ENCODE results near the gene CELF3.

DNA sequence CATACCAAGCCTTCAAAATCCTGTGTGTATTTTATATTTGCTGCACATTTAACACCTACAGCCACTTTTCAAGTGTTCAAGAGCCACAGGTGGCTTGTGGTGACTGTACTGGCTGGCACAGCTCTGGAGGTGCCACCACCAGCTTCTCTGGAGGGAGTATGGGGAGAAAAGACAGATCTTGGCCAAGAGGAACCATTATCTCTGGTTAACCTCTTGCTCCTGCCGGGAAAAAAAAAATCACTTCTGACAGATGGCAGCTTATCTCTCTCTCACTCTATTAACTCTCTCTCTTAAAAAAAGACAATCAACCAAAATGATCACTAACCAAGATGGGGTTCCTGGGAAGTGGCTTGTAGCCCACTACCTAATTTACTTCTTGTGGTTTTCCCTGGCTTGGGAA is 3.5 kb upstream of the CELF3 start:
- TF ChIP-seq, protein P1, sequence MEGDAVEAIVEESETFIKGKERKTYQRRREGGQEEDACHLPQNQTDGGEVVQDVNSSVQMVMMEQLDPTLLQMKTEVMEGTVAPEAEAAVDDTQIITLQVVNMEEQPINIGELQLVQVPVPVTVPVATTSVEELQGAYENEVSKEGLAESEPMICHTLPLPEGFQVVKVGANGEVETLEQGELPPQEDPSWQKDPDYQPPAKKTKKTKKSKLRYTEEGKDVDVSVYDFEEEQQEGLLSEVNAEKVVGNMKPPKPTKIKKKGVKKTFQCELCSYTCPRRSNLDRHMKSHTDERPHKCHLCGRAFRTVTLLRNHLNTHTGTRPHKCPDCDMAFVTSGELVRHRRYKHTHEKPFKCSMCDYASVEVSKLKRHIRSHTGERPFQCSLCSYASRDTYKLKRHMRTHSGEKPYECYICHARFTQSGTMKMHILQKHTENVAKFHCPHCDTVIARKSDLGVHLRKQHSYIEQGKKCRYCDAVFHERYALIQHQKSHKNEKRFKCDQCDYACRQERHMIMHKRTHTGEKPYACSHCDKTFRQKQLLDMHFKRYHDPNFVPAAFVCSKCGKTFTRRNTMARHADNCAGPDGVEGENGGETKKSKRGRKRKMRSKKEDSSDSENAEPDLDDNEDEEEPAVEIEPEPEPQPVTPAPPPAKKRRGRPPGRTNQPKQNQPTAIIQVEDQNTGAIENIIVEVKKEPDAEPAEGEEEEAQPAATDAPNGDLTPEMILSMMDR (IDR thresholded peaks at IDR 0.05 in 2 of 3, conservative IDR thresholded peaks at IDR 0.05 in 1 of 3; ENCODE audit: insufficient read depth in 2 of 3, low read depth in 1 of 3, low read length in 3 of 3): no peak
- no peak for TF ChIP-seq ZFP36 (IDR thresholded peaks at IDR 0.05; ENCODE audit: low read depth, low read length, partially characterized antibody)
- no peak for TF ChIP-seq GATAD2A (IDR thresholded peaks at IDR 0.05)
